GM23338 (cell line): ENCODE results near the gene TMEM154. TPM values are rescaled to one million over a fixed set of nuclear protein-coding genes. Genes with fewer than 3 reads are reported as not detected.

Source experiments
- ATAC-seq: fragments of 200-7000 bp; cut with Tn5 transposase; 3 replicates; pipeline ENCODE4 v1.9.1; 2020
- DNase-seq: peaks from one replicate; pipeline ENCODE4 v3.0.0-alpha.2; 2015; ENCODE audit warnings: low spot score
- H2AFZ ChIP-seq: fragments of 200-600 bp; sonication (generic); 2 replicates; pipeline ENCODE4 v1.8.0; 2016; ENCODE audit warnings: antibody characterized with exemption, mild to moderate bottlenecking, moderate library complexity
- H3F3A ChIP-seq: fragments of 200-600 bp; sonication (generic); replicated peaks from 2 replicates; pipeline ENCODE4 v1.8.0; 2017; ENCODE audit warnings: antibody characterized with exemption, mixed run types, low read depth
- H3K27ac ChIP-seq: fragments of 200-600 bp; sonication (generic); 2 replicates; pipeline ENCODE4 v1.6.1; 2016; ENCODE audit warnings: low read depth
- H3K27me3 ChIP-seq: fragments of 200-600 bp; sonication (generic); 2 replicates; pipeline ENCODE4 v1.8.0; 2016; ENCODE audit warnings: mild to moderate bottlenecking, mixed run types, moderate library complexity; ENCODE audit not compliant: insufficient read depth
- H3K36me3 ChIP-seq: fragments of 200-600 bp; sonication (generic); 2 replicates; pipeline ENCODE4 v1.8.0; 2016; ENCODE audit warnings: mild to moderate bottlenecking; ENCODE audit not compliant: insufficient read depth
- H3K4me1 ChIP-seq: fragments of 200-600 bp; sonication (generic); 2 replicates; pipeline ENCODE4 v1.8.0; 2016; ENCODE audit warnings: mild to moderate bottlenecking, moderate library complexity; ENCODE audit not compliant: insufficient read depth
- H3K4me2 ChIP-seq: fragments of 200-600 bp; sonication (generic); 2 replicates; pipeline ENCODE4 v1.7.1; 2017; ENCODE audit warnings: mixed run types
- H3K4me3 ChIP-seq: fragments of 200-600 bp; sonication (generic); 2 replicates; pipeline ENCODE4 v1.6.1; 2016; ENCODE audit warnings: mixed run types
- H3K79me2 ChIP-seq: fragments of 200-600 bp; sonication (generic); replicated peaks from 2 replicates; pipeline ENCODE4 v1.8.0; 2017; ENCODE audit warnings: mild to moderate bottlenecking; ENCODE audit not compliant: insufficient read depth
- H3K9me2 ChIP-seq: fragments of 200-600 bp; sonication (generic); 2 replicates; pipeline ENCODE4 v1.8.0; 2017; ENCODE audit not compliant: insufficient read depth
- H4K20me1 ChIP-seq: fragments of 200-600 bp; sonication (generic); replicated peaks from 2 replicates; pipeline ENCODE4 v1.8.0; 2017; ENCODE audit warnings: mild to moderate bottlenecking; ENCODE audit not compliant: insufficient read depth
- H3K27ac Mint-ChIP-seq: 2 replicates; pipeline ENCODE4 v1.8.0; 2020; ENCODE audit warnings: inconsistent platforms, mild to moderate bottlenecking, moderate library complexity, mixed read lengths
- H3K27me3 Mint-ChIP-seq: 3 replicates; pipeline ENCODE4 v1.8.0; 2022; ENCODE audit warnings: low read depth, mild to moderate bottlenecking, moderate library complexity, mixed read lengths, inconsistent platforms; ENCODE audit not compliant: insufficient read depth, poor library complexity
- H3K36me3 Mint-ChIP-seq: 3 replicates; pipeline ENCODE4 v1.8.0; 2021; ENCODE audit warnings: low read depth, mild to moderate bottlenecking, inconsistent platforms, moderate library complexity, mixed read lengths
- H3K4me1 Mint-ChIP-seq: 3 replicates; pipeline ENCODE4 v1.8.0; 2020; ENCODE audit warnings: mild to moderate bottlenecking, inconsistent platforms, mixed read lengths
- H3K4me3 Mint-ChIP-seq: 3 replicates; pipeline ENCODE4 v1.8.0; 2021; ENCODE audit warnings: moderate library complexity, mild to moderate bottlenecking, inconsistent platforms, mixed read lengths
- H3K9me3 Mint-ChIP-seq: 3 replicates; pipeline ENCODE4 v1.8.0; 2020; ENCODE audit warnings: moderate library complexity, mild to moderate bottlenecking, inconsistent platforms, mixed read lengths
- CREB1 ChIP-seq: fragments of 250-450 bp; sonication (Bioruptor Pico); IDR thresholded peaks from 2 replicates; pipeline ENCODE4 v1.5.0; 2020; ENCODE audit warnings: low read depth, mild to moderate bottlenecking, moderate library complexity
- EZH2 ChIP-seq: fragments of 200-600 bp; sonication (generic); IDR thresholded peaks from one replicate; pipeline ENCODE4 v1.8.0; 2017; ENCODE audit warnings: antibody characterized with exemption, mild to moderate bottlenecking, low read depth; ENCODE audit not compliant: unreplicated experiment
- EZH2phosphoT487 ChIP-seq: fragments of 200-600 bp; sonication (generic); IDR thresholded peaks from one replicate; pipeline ENCODE4 v1.8.1; 2018; ENCODE audit warnings: antibody characterized with exemption; ENCODE audit not compliant: unreplicated experiment
- JUNB ChIP-seq: IDR thresholded peaks from one replicate; pipeline ENCODE4 v1.6.1; 2016; ENCODE audit warnings: antibody characterized with exemption; ENCODE audit not compliant: unreplicated experiment
- NANOG ChIP-seq: IDR thresholded peaks from 2 replicates; pipeline ENCODE4 v1.6.1; 2016; ENCODE audit warnings: antibody characterized with exemption, borderline replicate concordance
- POLR2AphosphoS5 ChIP-seq: IDR thresholded peaks from 2 replicates; pipeline ENCODE4 v1.6.1; 2016; ENCODE audit warnings: antibody characterized with exemption, low read depth
- STAT1 ChIP-seq: IDR thresholded peaks from one replicate; pipeline ENCODE4 v1.6.1; 2016; ENCODE audit warnings: antibody characterized with exemption; ENCODE audit not compliant: unreplicated experiment
- ZNF114 ChIP-seq: fragments of 250-450 bp; sonication (Bioruptor Pico); IDR thresholded peaks from 2 replicates; pipeline ENCODE4 v1.5.0; 2020; ENCODE audit warnings: mild to moderate bottlenecking, moderate library complexity
- ZNF331 ChIP-seq: fragments of 250-450 bp; sonication (Bioruptor Pico); IDR thresholded peaks from 2 replicates; pipeline ENCODE4 v1.5.0; 2020; ENCODE audit warnings: low read depth, mild to moderate bottlenecking, moderate library complexity
- polyA plus RNA-seq: library from polyadenylated mRNA; unstranded; fragments of >200 nt; fragmentation: Nextera tagmentation; extraction: Ambion mirVana; gene quantifications from 2 replicates; pipeline ENCODE4 v1.2.1, GENCODE V29; 2016
- total RNA-seq: library from RNA; depleted of rRNA; stranded (reverse); fragments of >200 nt; shearing (Covaris generic); gene quantifications from 2 replicates; pipeline ENCODE4 v1.2.3, GENCODE V29; 2014
- TF ChIP-seq, protein P1 (sequence below): IDR thresholded peaks from one replicate; pipeline ENCODE4 v1.6.1; 2018; ENCODE audit warnings: antibody characterized with exemption; ENCODE audit not compliant: unreplicated experiment
- TF ChIP-seq, protein P2 (sequence below): IDR thresholded peaks from 2 replicates; pipeline ENCODE4 v1.6.1; 2016; ENCODE audit warnings: antibody characterized with exemption
- TF ChIP-seq, protein P3 (sequence below): fragments of 250-450 bp; sonication (Bioruptor Pico); IDR thresholded peaks from 2 replicates; pipeline ENCODE4 v1.5.0; 2020; ENCODE audit warnings: mild to moderate bottlenecking, moderate library complexity

Gene TMEM154
- total and polyA plus RNA-seq, 2 experiments from 2014 or later: 1.0 to 1.7 TPM

DNA sequence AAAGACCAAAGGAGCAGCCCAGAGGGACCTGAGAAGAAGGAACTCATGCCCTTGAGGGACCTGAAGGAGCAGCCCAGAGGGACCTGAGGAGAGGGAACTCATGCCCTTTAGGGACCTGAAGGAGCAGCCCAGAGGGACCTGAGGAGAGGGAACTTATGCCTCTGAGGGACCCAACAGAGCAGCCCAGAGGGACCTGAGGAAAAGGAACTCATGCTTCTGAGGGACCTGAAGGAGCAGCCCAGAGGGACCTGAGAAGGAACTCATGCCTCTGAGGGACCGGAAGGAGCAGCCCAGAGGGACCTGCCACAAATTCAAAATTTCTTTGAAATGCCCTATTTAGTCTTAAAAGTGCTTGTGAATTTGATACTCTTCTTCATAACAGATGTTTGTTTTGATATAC is 48.5 kb upstream of the TMEM154 start (continued):
- TF ChIP-seq ZNF114 (CRISPR knock-in tag) (no peak), CREB1 (no peak)
- TF ChIP-seq, protein P1, sequence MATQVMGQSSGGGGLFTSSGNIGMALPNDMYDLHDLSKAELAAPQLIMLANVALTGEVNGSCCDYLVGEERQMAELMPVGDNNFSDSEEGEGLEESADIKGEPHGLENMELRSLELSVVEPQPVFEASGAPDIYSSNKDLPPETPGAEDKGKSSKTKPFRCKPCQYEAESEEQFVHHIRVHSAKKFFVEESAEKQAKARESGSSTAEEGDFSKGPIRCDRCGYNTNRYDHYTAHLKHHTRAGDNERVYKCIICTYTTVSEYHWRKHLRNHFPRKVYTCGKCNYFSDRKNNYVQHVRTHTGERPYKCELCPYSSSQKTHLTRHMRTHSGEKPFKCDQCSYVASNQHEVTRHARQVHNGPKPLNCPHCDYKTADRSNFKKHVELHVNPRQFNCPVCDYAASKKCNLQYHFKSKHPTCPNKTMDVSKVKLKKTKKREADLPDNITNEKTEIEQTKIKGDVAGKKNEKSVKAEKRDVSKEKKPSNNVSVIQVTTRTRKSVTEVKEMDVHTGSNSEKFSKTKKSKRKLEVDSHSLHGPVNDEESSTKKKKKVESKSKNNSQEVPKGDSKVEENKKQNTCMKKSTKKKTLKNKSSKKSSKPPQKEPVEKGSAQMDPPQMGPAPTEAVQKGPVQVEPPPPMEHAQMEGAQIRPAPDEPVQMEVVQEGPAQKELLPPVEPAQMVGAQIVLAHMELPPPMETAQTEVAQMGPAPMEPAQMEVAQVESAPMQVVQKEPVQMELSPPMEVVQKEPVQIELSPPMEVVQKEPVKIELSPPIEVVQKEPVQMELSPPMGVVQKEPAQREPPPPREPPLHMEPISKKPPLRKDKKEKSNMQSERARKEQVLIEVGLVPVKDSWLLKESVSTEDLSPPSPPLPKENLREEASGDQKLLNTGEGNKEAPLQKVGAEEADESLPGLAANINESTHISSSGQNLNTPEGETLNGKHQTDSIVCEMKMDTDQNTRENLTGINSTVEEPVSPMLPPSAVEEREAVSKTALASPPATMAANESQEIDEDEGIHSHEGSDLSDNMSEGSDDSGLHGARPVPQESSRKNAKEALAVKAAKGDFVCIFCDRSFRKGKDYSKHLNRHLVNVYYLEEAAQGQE: no peak

DNA sequence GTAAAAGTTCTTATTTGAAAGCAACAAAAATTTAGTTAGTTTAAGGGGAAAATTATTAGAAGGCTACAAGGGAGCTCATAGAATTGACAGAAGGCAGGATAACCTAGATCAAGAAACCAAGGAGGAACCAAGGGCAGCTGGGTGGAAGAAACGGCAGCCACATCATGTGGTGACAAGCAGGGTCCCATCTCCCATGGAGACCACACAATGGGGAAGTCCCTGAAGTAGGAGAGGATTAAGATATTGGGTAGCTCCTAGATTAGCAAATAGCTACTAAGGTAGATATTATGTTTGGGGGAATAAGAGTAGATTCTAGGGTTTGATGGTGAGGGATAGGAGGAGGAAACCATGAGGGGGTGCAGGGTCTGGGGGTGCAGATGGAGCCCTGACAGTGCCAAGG is 48.0 kb upstream of the TMEM154 start:
- H3K79me2 ChIP-seq: no peaks in the 10 kb centered on the region
- no peaks in the 10 kb centered on the region for H3K27me3 ChIP-seq
- no peaks in the 10 kb centered on the region for H3F3A ChIP-seq
- no peaks in the 10 kb centered on the region for H3K9me3 Mint-ChIP-seq
- H3K27me3 Mint-ChIP-seq: peaks cover 6% of the 10 kb centered on the region
- no peaks in the 10 kb centered on the region; the same call in 1 of the 2 replicates for H3K9me2 ChIP-seq
- H3K36me3 ChIP-seq: no peaks in the 10 kb centered on the region
- H2AFZ ChIP-seq: no peak overlapping the region
- H3K4me3 Mint-ChIP-seq: no peak overlapping the region
- H3K36me3 Mint-ChIP-seq: no peaks in the 10 kb centered on the region
- H3K4me1 Mint-ChIP-seq: no peaks in the 10 kb centered on the region
- no peak overlapping the region for H3K4me3 ChIP-seq
- H3K27ac Mint-ChIP-seq: no peak overlapping the region
- no peaks in the 10 kb centered on the region for H3K4me1 ChIP-seq
- ATAC-seq (no peak), DNase-seq (no peak)
- H3K4me2 ChIP-seq: no peak overlapping the region
- no peaks in the 10 kb centered on the region for H4K20me1 ChIP-seq
- no peak overlapping the region for H3K27ac ChIP-seq
- TF ChIP-seq, protein P2, sequence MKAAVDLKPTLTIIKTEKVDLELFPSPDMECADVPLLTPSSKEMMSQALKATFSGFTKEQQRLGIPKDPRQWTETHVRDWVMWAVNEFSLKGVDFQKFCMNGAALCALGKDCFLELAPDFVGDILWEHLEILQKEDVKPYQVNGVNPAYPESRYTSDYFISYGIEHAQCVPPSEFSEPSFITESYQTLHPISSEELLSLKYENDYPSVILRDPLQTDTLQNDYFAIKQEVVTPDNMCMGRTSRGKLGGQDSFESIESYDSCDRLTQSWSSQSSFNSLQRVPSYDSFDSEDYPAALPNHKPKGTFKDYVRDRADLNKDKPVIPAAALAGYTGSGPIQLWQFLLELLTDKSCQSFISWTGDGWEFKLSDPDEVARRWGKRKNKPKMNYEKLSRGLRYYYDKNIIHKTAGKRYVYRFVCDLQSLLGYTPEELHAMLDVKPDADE: no peak
- TF ChIP-seq ZNF331 (CRISPR knock-in tag) (no peak), CREB1 (no peak), EZH2phosphoT487 (no peak), POLR2AphosphoS5 (no peak), STAT1 (no peak), NANOG (no peak), EZH2 (no peak), JUNB (no peak)
- TF ChIP-seq, protein P1: no peak
- TF ChIP-seq, protein P3, sequence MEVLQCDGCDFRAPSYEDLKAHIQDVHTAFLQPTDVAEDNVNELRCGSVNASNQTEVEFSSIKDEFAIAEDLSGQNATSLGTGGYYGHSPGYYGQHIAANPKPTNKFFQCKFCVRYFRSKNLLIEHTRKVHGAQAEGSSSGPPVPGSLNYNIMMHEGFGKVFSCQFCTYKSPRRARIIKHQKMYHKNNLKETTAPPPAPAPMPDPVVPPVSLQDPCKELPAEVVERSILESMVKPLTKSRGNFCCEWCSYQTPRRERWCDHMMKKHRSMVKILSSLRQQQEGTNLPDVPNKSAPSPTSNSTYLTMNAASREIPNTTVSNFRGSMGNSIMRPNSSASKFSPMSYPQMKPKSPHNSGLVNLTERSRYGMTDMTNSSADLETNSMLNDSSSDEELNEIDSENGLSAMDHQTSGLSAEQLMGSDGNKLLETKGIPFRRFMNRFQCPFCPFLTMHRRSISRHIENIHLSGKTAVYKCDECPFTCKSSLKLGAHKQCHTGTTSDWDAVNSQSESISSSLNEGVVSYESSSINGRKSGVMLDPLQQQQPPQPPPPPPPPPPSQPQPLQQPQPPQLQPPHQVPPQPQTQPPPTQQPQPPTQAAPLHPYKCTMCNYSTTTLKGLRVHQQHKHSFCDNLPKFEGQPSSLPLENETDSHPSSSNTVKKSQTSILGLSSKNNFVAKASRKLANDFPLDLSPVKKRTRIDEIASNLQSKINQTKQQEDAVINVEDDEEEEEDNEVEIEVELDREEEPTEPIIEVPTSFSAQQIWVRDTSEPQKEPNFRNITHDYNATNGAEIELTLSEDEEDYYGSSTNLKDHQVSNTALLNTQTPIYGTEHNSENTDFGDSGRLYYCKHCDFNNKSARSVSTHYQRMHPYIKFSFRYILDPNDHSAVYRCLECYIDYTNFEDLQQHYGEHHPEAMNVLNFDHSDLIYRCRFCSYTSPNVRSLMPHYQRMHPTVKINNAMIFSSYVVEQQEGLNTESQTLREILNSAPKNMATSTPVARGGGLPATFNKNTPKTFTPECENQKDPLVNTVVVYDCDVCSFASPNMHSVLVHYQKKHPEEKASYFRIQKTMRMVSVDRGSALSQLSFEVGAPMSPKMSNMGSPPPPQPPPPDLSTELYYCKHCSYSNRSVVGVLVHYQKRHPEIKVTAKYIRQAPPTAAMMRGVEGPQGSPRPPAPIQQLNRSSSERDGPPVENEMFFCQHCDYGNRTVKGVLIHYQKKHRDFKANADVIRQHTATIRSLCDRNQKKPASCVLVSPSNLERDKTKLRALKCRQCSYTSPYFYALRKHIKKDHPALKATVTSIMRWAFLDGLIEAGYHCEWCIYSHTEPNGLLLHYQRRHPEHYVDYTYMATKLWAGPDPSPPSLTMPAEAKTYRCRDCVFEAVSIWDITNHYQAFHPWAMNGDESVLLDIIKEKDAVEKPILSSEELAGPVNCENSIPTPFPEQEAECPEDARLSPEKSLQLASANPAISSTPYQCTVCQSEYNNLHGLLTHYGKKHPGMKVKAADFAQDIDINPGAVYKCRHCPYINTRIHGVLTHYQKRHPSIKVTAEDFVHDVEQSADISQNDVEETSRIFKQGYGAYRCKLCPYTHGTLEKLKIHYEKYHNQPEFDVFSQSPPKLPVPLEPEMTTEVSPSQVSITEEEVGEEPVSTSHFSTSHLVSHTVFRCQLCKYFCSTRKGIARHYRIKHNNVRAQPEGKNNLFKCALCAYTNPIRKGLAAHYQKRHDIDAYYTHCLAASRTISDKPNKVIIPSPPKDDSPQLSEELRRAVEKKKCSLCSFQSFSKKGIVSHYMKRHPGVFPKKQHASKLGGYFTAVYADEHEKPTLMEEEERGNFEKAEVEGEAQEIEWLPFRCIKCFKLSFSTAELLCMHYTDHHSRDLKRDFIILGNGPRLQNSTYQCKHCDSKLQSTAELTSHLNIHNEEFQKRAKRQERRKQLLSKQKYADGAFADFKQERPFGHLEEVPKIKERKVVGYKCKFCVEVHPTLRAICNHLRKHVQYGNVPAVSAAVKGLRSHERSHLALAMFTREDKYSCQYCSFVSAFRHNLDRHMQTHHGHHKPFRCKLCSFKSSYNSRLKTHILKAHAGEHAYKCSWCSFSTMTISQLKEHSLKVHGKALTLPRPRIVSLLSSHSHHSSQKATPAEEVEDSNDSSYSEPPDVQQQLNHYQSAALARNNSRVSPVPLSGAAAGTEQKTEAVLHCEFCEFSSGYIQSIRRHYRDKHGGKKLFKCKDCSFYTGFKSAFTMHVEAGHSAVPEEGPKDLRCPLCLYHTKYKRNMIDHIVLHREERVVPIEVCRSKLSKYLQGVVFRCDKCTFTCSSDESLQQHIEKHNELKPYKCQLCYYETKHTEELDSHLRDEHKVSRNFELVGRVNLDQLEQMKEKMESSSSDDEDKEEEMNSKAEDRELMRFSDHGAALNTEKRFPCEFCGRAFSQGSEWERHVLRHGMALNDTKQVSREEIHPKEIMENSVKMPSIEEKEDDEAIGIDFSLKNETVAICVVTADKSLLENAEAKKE (CRISPR knock-in tag): no peak
